Measurements from ENCODE around the gene WNT5A.

DNA sequence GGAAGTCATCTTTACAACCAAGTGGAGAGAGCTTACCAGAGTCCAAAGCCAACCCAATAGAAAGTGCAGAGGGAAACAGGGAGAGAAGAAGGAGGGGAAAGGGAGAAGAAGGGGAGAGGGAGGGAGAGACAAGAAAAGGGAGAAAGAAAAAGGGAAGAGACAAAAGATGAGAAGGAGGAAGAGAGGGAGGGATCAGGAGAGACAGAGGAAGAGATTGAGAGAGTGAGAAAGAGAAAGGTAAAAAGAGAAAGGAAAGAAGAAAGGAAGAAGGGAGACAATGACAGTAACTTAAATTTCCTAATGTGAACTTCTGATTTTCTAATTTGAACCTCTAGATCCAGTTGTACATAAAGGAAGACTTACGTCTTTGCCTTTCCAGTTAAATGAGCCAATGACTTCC, 20.7 kb upstream of the WNT5A start:
- TF ChIP-seq, protein P1, sequence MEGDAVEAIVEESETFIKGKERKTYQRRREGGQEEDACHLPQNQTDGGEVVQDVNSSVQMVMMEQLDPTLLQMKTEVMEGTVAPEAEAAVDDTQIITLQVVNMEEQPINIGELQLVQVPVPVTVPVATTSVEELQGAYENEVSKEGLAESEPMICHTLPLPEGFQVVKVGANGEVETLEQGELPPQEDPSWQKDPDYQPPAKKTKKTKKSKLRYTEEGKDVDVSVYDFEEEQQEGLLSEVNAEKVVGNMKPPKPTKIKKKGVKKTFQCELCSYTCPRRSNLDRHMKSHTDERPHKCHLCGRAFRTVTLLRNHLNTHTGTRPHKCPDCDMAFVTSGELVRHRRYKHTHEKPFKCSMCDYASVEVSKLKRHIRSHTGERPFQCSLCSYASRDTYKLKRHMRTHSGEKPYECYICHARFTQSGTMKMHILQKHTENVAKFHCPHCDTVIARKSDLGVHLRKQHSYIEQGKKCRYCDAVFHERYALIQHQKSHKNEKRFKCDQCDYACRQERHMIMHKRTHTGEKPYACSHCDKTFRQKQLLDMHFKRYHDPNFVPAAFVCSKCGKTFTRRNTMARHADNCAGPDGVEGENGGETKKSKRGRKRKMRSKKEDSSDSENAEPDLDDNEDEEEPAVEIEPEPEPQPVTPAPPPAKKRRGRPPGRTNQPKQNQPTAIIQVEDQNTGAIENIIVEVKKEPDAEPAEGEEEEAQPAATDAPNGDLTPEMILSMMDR (IDR thresholded peaks at IDR 0.05; ENCODE audit: low read depth, low read length, poor library complexity, severe bottlenecking) = no peak
- no peak for TF ChIP-seq EZH2phosphoT487 (IDR thresholded peaks at IDR 0.05; ENCODE audit: borderline replicate concordance, low read length)
